H9 (cell line): ENCODE data around the gene FZD2. TPM values are rescaled to one million over a fixed set of nuclear protein-coding genes. Genes with fewer than 3 reads are reported as not detected.

ENCODE experiments used
- DNase-seq: peaks from one replicate; pipeline ENCODE4 v3.0.0-alpha.2; 2017
- H2AFZ ChIP-seq: one replicate; pipeline ENCODE4 v1.6.1; 2013; ENCODE audit warnings: mild to moderate bottlenecking, low read length, control low read depth, moderate library complexity
- H2AK5ac ChIP-seq: 2 replicates; pipeline ENCODE4 v1.6.1; 2013; ENCODE audit warnings: low read length, control low read depth, mixed read lengths; ENCODE audit not compliant: insufficient read length
- H2BK120ac ChIP-seq: one replicate; pipeline ENCODE4 v1.6.1; 2013; ENCODE audit warnings: low read depth, mild to moderate bottlenecking, low read length, control low read depth, inconsistent platforms; ENCODE audit not compliant: poor library complexity, severe bottlenecking
- H2BK12ac ChIP-seq: 2 replicates; pipeline ENCODE4 v1.6.1; 2013; ENCODE audit warnings: low read length, control low read depth, mixed read lengths, low read depth; ENCODE audit not compliant: insufficient read length
- H2BK15ac ChIP-seq: 2 replicates; pipeline ENCODE4 v1.6.1; 2013; ENCODE audit warnings: low read depth, low read length, control low read depth
- H2BK20ac ChIP-seq: one replicate; pipeline ENCODE4 v1.6.1; 2013; ENCODE audit warnings: low read depth, mild to moderate bottlenecking, low read length, control low read depth, inconsistent platforms; ENCODE audit not compliant: poor library complexity, severe bottlenecking
- H2BK5ac ChIP-seq: 2 replicates; pipeline ENCODE4 v1.6.1; 2013; ENCODE audit warnings: low read length, control low read depth, mixed read lengths; ENCODE audit not compliant: insufficient read length
- H3K14ac ChIP-seq: 2 replicates; pipeline ENCODE4 v1.6.1; 2013; ENCODE audit warnings: low read length, control low read depth; ENCODE audit not compliant: insufficient read depth
- H3K18ac ChIP-seq: 2 replicates; pipeline ENCODE4 v1.6.1; 2013; ENCODE audit warnings: low read depth, mild to moderate bottlenecking, mixed read lengths, low read length, control low read depth; ENCODE audit not compliant: insufficient read length
- H3K23ac ChIP-seq: 2 replicates; pipeline ENCODE4 v1.6.1; 2013; ENCODE audit warnings: low read length, control low read depth, mixed read lengths, low read depth; ENCODE audit not compliant: insufficient read length
- H3K23me2 ChIP-seq: 2 replicates; pipeline ENCODE4 v1.6.1; 2013; ENCODE audit warnings: low read depth, mild to moderate bottlenecking, mixed read lengths, low read length, control low read depth; ENCODE audit not compliant: insufficient read length, poor library complexity, severe bottlenecking
- H3K27ac ChIP-seq: 2 replicates; pipeline ENCODE4 v1.5.1; 2013; ENCODE audit warnings: low read length, control low read depth, mixed read lengths, low read depth; ENCODE audit not compliant: insufficient read length
- H3K27me3 ChIP-seq: 2 replicates; pipeline ENCODE4 v1.6.1; 2013; ENCODE audit warnings: low read length, control low read depth, inconsistent platforms; ENCODE audit not compliant: insufficient read depth
- H3K4ac ChIP-seq: 2 replicates; pipeline ENCODE4 v1.6.1; 2013; ENCODE audit warnings: low read depth, mild to moderate bottlenecking, control low read depth, inconsistent platforms, low read length, moderate library complexity
- H3K4me1 ChIP-seq: 2 replicates; pipeline ENCODE4 v1.6.1; 2013; ENCODE audit warnings: low read length, control low read depth, inconsistent platforms; ENCODE audit not compliant: insufficient read depth
- H3K4me2 ChIP-seq: 2 replicates; pipeline ENCODE4 v1.6.1; 2013; ENCODE audit warnings: low read length, control low read depth, mixed read lengths; ENCODE audit not compliant: insufficient read length, insufficient read depth
- H3K56ac ChIP-seq: 2 replicates; pipeline ENCODE4 v1.6.1; 2013; ENCODE audit warnings: low read depth, mild to moderate bottlenecking, mixed read lengths, low read length, control low read depth; ENCODE audit not compliant: insufficient read length
- H3K79me1 ChIP-seq: 2 replicates; pipeline ENCODE4 v1.6.1; 2013; ENCODE audit warnings: low read depth, mild to moderate bottlenecking, moderate library complexity, low read length, control low read depth, inconsistent platforms; ENCODE audit not compliant: insufficient read depth, poor library complexity, severe bottlenecking
- H3K79me2 ChIP-seq: 2 replicates; pipeline ENCODE4 v1.6.1; 2013; ENCODE audit warnings: low read length, control low read depth, inconsistent platforms; ENCODE audit not compliant: insufficient read depth
- H3K9ac ChIP-seq: 2 replicates; pipeline ENCODE4 v1.6.1; 2013; ENCODE audit warnings: low read length, control low read depth, mixed read lengths; ENCODE audit not compliant: insufficient read length; ENCODE audit errors: extremely low read depth
- H3K9me3 ChIP-seq: one replicate; pipeline ENCODE4 v1.6.1; 2013; ENCODE audit warnings: low read depth, low read length, inconsistent platforms; ENCODE audit not compliant: control insufficient read depth
- H3T11ph ChIP-seq: one replicate; pipeline ENCODE4 v1.6.1; 2013; ENCODE audit warnings: mild to moderate bottlenecking, low read length, control low read depth, inconsistent platforms
- H4K20me1 ChIP-seq: one replicate; pipeline ENCODE4 v1.6.1; 2013; ENCODE audit not compliant: control insufficient read depth, insufficient read length, insufficient read depth
- H4K5ac ChIP-seq: 2 replicates; pipeline ENCODE4 v1.6.1; 2013; ENCODE audit warnings: low read depth, mild to moderate bottlenecking, mixed read lengths, low read length, control low read depth; ENCODE audit not compliant: insufficient read length
- H4K8ac ChIP-seq: replicated peaks from 2 replicates; pipeline ENCODE4 v1.6.1; 2013; ENCODE audit warnings: low read length, control low read depth, mixed read lengths, low read depth; ENCODE audit not compliant: insufficient read length
- H4K91ac ChIP-seq: 2 replicates; pipeline ENCODE4 v1.6.1; 2013; ENCODE audit warnings: low read depth, mild to moderate bottlenecking, moderate library complexity, mixed read lengths, low read length, control low read depth; ENCODE audit not compliant: insufficient read length
- H3K27ac Mint-ChIP-seq, 3 experiments: 2 replicates in 2 of 3; 3 replicates in 1 of 3; pipeline ENCODE4 v1.8.0; 2020 to 2021; ENCODE audit warnings: mixed read lengths in 3 of 3, mild to moderate bottlenecking in 1 of 3, moderate library complexity in 1 of 3
- H3K27me3 Mint-ChIP-seq: 2 replicates; pipeline ENCODE4 v1.8.0; 2021; ENCODE audit warnings: low read depth, mild to moderate bottlenecking, moderate library complexity, mixed read lengths
- H3K36me3 Mint-ChIP-seq, 3 experiments: 2 replicates in 2 of 3; 3 replicates in 1 of 3; pipeline ENCODE4 v1.8.0; 2020 to 2021; ENCODE audit warnings: low read depth in 3 of 3, mixed read lengths in 3 of 3; ENCODE audit not compliant: insufficient read depth in 1 of 3
- H3K4me1 Mint-ChIP-seq, 2 experiments: 2 replicates each; pipeline ENCODE4 v1.8.0; 2020; ENCODE audit warnings: mixed read lengths in 2 of 2
- H3K4me3 Mint-ChIP-seq, 2 experiments: 2 replicates in 1 of 2; 3 replicates in 1 of 2; pipeline ENCODE4 v1.8.0; 2020 to 2021; ENCODE audit warnings: mild to moderate bottlenecking in 2 of 2, mixed read lengths in 2 of 2, moderate library complexity in 1 of 2
- H3K9me3 Mint-ChIP-seq, 2 experiments: 2 replicates in 1 of 2; 3 replicates in 1 of 2; pipeline ENCODE4 v1.8.0; 2020; ENCODE audit warnings: mild to moderate bottlenecking in 2 of 2, mixed read lengths in 2 of 2, moderate library complexity in 1 of 2
- CTCF ChIP-seq: fragments of 200-600 bp; sonication (generic); conservative IDR thresholded peaks from 3 replicates; pipeline ENCODE4 v1.8.0; 2021; ENCODE audit warnings: antibody characterized with exemption, mild to moderate bottlenecking
- WGBS: extraction: QIAGEN DNeasy Blood & Tissue Kit; methylation state at CpG from one replicate; pipeline ENCODE4 v1.1.7; 2013; ENCODE audit warnings: missing lambda C conversion rate, low lambda C conversion rate, mixed read lengths; ENCODE audit not compliant: insufficient read length; ENCODE audit errors: extremely low coverage; 5-methylcytosine and 5-hydroxymethylcytosine counted together
- total RNA-seq: library from RNA; stranded (reverse); gene quantifications from 2 replicates; pipeline ENCODE4 v1.2.1, GENCODE V29; 2021

FZD2 gene
- total RNA-seq, 1 experiment from 2014 or later: 18.2 TPM

GRCh38 chr17:44584443-44584842 lies 27.2 kb downstream of the FZD2 start:
- H3K27ac Mint-ChIP-seq: peak overlapping the region in 1 of 3 experiments; percentile 18; a peak in 2 of 7 replicates
- H2AFZ ChIP-seq: no peak overlapping the region
- no peaks in the 10 kb centered on the region for H3K23me2 ChIP-seq
- H3K23ac ChIP-seq: no peak overlapping the region
- peaks cover 15 to 16% of the 10 kb centered on the region in 2 experiments for H3K4me1 Mint-ChIP-seq
- no peak overlapping the region for H2BK12ac ChIP-seq
- H3K18ac ChIP-seq: no peak overlapping the region
- no peak overlapping the region for H3K9ac ChIP-seq
- H4K20me1 ChIP-seq: no peaks in the 10 kb centered on the region
- no peak overlapping the region for H3K14ac ChIP-seq
- H3K79me1 ChIP-seq: no peaks in the 10 kb centered on the region
- no peak overlapping the region for H2AK5ac ChIP-seq
- DNase-seq: no peak
- H3T11ph ChIP-seq: no peak overlapping the region
- no peak overlapping the region for H3K56ac ChIP-seq
- H3K9me3 ChIP-seq: no peaks in the 10 kb centered on the region
- no peaks in the 10 kb centered on the region for H3K4me1 ChIP-seq
- H3K27me3 ChIP-seq: no peaks in the 10 kb centered on the region
- H3K27me3 Mint-ChIP-seq: peaks cover 16% of the 10 kb centered on the region; the same call in 1 of the 2 replicates
- H3K4me2 ChIP-seq: no peak overlapping the region
- peak overlapping the region; percentile 38 for H2BK120ac ChIP-seq
- H3K36me3 Mint-ChIP-seq: no peaks in the 10 kb centered on the region; a peak in 1 of 7 replicates
- no peak overlapping the region for H2BK15ac ChIP-seq
- H2BK20ac ChIP-seq: no peak overlapping the region
- H4K91ac ChIP-seq: no peak overlapping the region
- H4K8ac ChIP-seq: no peak overlapping the region
- no peaks in the 10 kb centered on the region for H3K79me2 ChIP-seq
- H3K4me3 Mint-ChIP-seq: no peak overlapping the region
- no peak overlapping the region for H2BK5ac ChIP-seq
- no peak overlapping the region for H4K5ac ChIP-seq
- H3K9me3 Mint-ChIP-seq: no peaks in the 10 kb centered on the region
- WGBS: no CpG with 5 or more reads among the region's 13 CpGs
- TF ChIP-seq CTCF: no peak
- H3K4ac ChIP-seq: no peak overlapping the region
- H3K27ac ChIP-seq: no peak overlapping the region
